Activated CD8-positive, alpha-beta memory T cell treated with anti-CD3 and anti-CD28 coated beads for 48 hours (primary cell): ENCODE measurements around the gene EFCAB8.

Source experiments
- DNase-seq, 3 experiments: peaks; one replicate each; pipeline ENCODE4 v3.0.0-alpha.2; 2020; ENCODE audit warnings: low read depth in 2 of 3, low spot score in 2 of 3

Gene EFCAB8

DNA sequence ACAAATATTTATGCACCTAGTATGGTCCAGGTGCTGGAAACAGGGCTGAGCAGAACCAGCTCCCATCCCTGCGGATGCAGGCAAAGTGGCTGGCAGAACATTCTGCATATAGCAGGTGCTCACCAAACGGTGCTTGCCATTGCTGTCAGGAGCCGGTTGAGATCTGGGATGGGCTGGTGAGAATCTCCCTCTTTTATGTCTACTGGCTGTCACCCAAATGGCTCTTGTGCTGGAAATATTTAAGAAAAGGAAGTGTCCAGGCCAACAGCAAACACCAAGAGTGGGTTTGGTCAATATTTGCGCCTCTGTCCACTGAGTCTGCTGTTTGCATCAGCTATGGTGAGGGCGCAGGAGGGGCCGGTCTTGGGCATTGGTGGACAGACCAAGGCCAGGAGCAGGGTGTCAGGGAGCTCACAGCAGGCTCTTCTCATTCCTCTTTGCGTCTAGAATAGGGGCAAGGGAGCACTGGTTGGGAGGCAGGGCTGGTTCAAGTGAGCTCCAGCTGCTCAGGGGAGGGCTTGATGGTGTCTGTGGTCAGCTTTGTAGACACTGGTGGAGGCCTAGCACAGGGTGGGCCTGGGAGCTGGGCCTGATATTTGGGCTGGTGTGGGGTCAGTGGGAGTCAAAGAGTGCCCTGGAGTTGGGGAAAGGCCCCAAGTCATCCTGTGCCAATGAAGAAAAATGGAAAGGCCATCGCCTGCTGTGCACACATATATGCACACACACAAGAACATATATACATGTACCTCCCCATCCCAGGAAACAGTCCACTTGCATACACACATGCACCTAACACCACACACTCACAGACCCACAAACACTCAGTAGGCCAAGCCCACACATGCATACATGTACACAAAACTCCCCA, 147.4 kb downstream of the EFCAB8 start:
- DNase-seq: no peak

DNA sequence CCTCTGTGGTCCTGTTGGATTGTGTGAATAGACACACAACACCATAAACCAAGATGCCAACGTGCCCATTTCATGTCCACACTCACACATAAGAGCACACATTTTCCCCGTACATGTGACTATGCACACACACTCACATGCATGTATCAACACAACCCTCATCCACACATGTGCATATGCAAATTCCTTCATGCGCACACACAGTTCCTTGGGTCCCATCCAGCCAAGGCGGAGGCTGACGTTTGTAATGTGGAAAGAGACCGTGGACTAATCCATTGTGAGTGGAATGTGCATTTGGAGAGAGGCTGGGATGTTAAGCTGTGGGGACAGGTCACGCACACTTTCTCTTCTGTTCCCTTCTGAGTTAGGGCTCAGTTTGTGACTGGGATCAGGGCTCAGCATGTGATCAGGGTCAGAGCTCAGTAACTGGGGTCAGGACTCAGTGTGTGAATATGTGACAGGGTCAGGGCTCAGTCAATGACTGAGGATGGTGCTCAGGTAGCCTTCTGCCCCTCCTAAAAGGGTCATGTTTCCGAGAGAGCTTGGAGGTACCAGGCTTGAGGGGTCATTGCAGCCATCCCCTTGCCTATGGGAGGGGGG, 148.2 kb downstream of the EFCAB8 start:
- DNase-seq: no peak

DNA sequence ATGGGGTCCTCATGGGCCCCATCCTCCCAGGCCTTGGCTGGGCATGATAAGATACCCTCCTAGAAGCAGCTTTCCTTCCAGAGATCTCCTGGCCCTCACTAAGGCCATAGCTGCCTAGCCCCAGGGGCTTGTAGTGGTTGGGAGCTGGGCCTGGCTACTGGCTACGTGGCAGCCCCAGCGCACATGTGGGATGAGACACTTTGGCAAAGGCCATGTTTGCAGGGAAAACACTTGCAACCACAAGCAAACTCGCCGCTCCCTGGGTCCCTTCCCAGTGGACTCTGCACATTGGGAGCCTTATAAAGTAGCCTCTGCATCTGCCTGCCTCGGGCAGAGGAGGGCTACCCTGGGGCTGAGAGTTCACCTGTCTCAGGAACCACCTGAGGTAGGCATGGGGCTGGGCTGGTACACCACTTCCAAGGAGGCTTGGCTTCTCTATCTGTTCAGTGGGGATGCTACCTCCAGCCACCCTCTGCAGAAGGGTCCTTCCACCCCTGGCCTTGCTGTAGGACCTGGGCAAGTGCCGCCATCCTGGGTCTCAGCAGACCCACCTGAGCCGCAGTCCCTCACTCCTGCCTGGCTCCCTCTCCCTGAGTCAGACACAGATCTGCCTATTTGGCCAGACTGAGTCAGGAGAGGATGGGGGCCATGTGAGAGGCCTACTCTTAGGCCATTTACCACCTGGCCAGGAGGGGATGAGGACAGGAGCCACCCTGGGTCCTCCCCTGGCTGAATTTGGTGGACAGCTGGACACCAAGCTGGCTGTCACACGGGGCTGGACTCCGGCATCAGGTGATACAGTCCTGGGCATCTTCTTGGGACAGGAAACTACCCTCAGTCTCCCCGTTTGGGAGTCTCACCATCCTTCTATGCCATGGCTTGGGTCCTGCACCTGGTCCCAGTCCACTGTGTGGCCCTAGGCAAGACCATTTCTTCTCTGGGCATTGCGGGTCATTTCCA, 148.9 kb downstream of the EFCAB8 start, which contains the start of gene BPIFB2:
BPIFB2 (plus strand) TSS at position 329 of the 960 bp plus-strand sequence. CDS start 871 bp downstream, outside the sequence.
- DNase-seq: no peak

DNA sequence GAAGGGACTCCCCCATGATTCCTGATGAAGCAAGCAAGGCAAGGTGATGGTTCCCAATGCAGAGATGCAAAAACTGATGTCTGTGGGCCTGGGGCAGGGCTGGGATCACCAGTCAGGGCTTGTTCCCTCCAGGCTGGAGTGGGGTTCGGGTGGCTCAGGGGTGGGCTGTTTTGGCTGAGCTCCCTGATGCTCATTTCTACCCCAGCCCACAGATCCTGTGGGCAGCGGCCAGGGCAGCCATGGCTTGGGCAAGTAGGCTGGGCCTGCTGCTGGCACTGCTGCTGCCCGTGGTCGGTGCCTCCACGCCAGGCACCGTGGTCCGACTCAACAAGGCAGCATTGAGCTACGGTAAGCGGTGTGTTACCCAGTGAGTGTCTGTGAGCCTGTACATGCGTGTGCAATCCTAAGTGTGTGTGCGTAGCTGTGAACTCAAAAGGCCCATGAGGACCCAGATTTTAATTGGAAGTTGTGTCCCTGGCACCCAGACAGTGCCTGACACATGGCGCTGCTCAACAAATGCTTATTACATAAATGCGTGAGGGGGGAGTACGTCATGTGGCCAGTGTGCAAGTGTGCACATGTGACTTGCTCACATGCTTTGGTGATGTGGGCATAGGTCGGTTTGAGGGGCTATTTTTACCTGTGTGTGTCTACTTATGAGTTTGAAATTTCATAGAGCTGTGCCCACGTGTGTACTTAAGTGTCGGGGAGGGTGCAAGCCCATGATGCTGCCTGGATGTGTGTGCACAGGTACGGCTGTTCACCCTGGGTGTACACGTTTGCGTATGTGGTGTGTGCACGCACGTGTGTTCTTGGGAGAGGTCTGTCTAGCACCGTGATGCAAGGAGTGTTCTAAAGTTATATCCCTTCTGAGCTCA, 149.9 kb downstream of the EFCAB8 start:
- no peak for DNase-seq

DNA sequence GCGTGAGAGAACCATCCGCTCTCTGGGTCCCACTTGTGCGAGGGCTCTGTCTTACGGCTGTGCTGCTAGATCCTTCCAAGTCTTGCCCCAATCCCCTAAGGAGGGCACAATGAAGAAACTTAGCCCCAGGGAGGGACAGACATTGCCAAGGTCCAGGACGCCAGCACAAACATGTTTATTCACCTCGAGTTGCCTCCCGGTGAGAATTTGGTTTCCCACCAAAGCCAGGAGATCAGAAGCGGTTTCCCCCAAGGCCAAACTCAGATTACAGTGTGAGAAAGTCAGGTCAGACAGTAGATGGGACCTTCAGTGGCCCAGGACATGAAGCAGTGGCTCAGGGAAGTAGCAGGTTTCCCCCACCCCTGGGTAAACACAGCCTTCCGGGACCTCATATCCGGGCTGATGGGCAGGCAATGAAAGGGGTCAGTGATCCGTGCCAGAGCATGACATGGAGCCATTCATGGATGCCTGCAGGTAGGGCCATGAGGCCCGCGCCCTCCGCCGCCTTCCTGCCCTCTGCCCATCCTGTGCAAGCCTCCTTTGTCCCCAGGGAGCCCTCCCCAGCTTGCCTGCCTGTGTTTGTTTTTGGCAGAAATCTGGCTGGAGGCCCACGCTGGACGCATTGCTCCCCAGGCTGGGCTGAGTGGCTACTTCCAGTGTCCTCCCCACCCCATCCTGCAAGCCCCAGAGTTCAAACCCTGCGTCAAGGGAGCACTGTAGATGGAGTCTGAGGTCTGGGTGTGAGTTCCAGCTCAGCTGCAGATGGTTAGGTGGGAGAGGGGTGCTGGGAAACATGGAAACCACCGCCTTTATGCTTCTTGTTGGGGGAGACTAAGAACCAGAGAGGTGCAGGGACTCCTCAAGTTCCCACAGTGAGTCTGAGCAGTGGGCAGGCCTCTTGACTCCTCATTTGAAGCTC, 150.8 kb downstream of the EFCAB8 start:
- DNase-seq: no peak

DNA sequence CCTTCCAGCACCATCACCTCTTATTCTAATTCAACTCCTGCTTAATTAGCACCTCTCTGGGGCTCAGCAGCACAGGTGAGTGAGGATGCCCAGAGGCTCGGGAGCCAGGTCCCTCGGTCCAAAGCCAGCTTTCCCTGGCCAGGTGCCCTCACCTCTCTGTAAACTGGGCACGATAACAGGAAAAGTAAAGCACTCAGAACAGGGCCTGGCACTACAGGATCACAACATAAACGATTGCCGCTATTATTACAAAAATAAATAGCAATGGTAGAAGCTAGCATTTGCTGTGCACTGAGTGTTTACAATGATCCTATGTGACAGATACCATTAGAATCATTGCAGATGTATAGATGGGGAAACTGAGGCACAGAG, 151.4 kb downstream of the EFCAB8 start:
- DNase-seq: no peak

DNA sequence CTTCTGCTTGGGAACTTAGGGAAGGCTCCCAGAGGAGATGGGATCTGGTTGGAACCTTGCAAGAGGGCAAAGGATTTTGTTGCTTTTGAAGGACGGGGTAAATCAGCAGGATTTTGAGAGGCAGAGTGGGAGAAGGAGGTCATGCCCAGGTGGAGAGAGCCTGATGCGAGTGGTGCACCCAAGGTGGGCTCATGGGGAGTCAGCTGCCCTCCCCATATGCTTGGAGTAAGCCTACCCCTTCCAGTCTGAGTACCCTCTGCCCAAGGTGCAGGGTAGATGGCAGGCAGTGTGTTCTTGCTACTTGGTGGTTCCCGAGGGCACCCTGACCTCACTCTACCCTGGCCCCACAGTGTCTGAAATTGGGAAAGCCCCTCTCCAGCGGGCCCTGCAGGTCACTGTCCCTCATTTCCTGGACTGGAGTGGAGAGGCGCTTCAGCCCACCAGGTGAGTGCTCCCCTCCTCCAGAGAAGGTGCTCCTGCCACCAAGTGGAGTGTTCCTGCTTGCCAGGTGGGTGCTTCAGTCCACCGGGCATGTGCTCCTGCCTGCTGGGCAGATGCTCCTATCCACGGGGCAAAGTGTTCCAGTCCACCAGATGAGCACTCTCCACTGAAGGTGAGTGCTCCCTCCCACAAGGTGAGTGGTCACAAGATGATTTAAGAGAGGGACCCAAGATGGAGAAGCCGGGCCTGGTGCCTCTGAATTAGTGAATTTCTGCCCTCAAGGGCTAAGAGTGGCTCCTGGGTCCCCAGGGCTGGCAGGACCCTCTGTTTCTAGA, 152.1 kb downstream of the EFCAB8 start:
- no peak for DNase-seq
